ENCODE measurements around the gene POLA2.

The POLA2 gene

GRCh38 chr11:65278356-65278755 lies 16.6 kb downstream of the POLA2 start:
- CTCF ChIA-PET: no interaction called here
- no peak for DNase-seq (ENCODE audit: extremely low spot score)
- no peak for TF ChIP-seq HDGF (IDR thresholded peaks at IDR 0.05; ENCODE audit: borderline replicate concordance)
- no peak for TF ChIP-seq FOXA1 (IDR thresholded peaks at IDR 0.05)
- no peak for TF ChIP-seq CTBP1 (IDR thresholded peaks at IDR 0.05; ENCODE audit: borderline replicate concordance)
- TF ChIP-seq TARDBP (IDR thresholded peaks at IDR 0.05): no peak
- no peak for TF ChIP-seq PKNOX1 (IDR thresholded peaks at IDR 0.05)
- no peak for TF ChIP-seq NFRKB (IDR thresholded peaks at IDR 0.05)
- no peak for TF ChIP-seq ELF4 (IDR thresholded peaks at IDR 0.05)
- no peak for TF ChIP-seq SUZ12 (IDR thresholded peaks at IDR 0.05)
- no peak for TF ChIP-seq LEF1 (IDR thresholded peaks at IDR 0.05; ENCODE audit: borderline replicate concordance)
- no peak for TF ChIP-seq FOXM1 (IDR thresholded peaks at IDR 0.05; ENCODE audit: borderline replicate concordance)
- no peak for TF ChIP-seq SP1 (IDR thresholded peaks at IDR 0.05)
- TF ChIP-seq ZNF384 (IDR thresholded peaks at IDR 0.05): no peak
- no peak for TF ChIP-seq BHLHE40 (IDR thresholded peaks at IDR 0.05; ENCODE audit: borderline replicate concordance)
- no peak for TF ChIP-seq L3MBTL2 (conservative IDR thresholded peaks at IDR 0.05)
- no peak for TF ChIP-seq ARNT (IDR thresholded peaks at IDR 0.05)
- TF ChIP-seq FOXK2 (IDR thresholded peaks at IDR 0.05): no peak
- POLR2A ChIA-PET: interaction anchor here (1.7 to 5.0 kb wide), 3 partner anchors 12 to 37 kb away, joined by 4 to 21 read pairs (median 5); partner anchors contain the start of genes CDC42EP2 and POLA2

- ChIA-PET CTCF (no interaction called here), POLR2A (interaction anchor here (1.7 to 5.0 kb wide), 3 partner anchors 13 to 36 kb away, joined by 4 to 21 read pairs (median 5); partner anchors contain the start of genes CDC42EP2 and POLA2)
- no peak for TF ChIP-seq FOXA1 (IDR thresholded peaks at IDR 0.05)
- TF ChIP-seq LEF1 (IDR thresholded peaks at IDR 0.05; ENCODE audit: borderline replicate concordance): no peak
- no peak for TF ChIP-seq CTBP1 (IDR thresholded peaks at IDR 0.05; ENCODE audit: borderline replicate concordance)
- no peak for TF ChIP-seq SUZ12 (IDR thresholded peaks at IDR 0.05)
- TF ChIP-seq NFRKB (IDR thresholded peaks at IDR 0.05): no peak
- TF ChIP-seq L3MBTL2 (conservative IDR thresholded peaks at IDR 0.05): no peak
- TF ChIP-seq HDGF (IDR thresholded peaks at IDR 0.05; ENCODE audit: borderline replicate concordance): no peak
- no peak for TF ChIP-seq ARNT (IDR thresholded peaks at IDR 0.05)
- no peak for TF ChIP-seq PKNOX1 (IDR thresholded peaks at IDR 0.05)
- no peak for TF ChIP-seq SP1 (IDR thresholded peaks at IDR 0.05)
- no peak for TF ChIP-seq BHLHE40 (IDR thresholded peaks at IDR 0.05; ENCODE audit: borderline replicate concordance)
- TF ChIP-seq TARDBP (IDR thresholded peaks at IDR 0.05): no peak
- TF ChIP-seq FOXK2 (IDR thresholded peaks at IDR 0.05): no peak
- TF ChIP-seq ELF4 (IDR thresholded peaks at IDR 0.05): no peak
- TF ChIP-seq FOXM1 (IDR thresholded peaks at IDR 0.05; ENCODE audit: borderline replicate concordance): no peak
- no peak for DNase-seq (ENCODE audit: extremely low spot score)
Observed at GRCh38 chr11:65279279-65279678, 17.5 kb downstream of the POLA2 start.

GRCh38 chr11:65279741-65280440 lies 18.1 kb downstream of the POLA2 start:
- no peak for DNase-seq (ENCODE audit: extremely low spot score)
- POLR2A ChIA-PET: interaction anchor here (2.4 to 5.0 kb wide), 2 partner anchors 14 to 18 kb away, joined by 5 to 21 read pairs; partner anchors contain the start of gene POLA2
- no peak for TF ChIP-seq NFRKB (IDR thresholded peaks at IDR 0.05)
- no peak for TF ChIP-seq ZNF384 (IDR thresholded peaks at IDR 0.05)
- no peak for TF ChIP-seq SP1 (IDR thresholded peaks at IDR 0.05)
- no peak for TF ChIP-seq FOXK2 (IDR thresholded peaks at IDR 0.05)
- no peak for TF ChIP-seq PKNOX1 (IDR thresholded peaks at IDR 0.05)
- TF ChIP-seq ARNT (IDR thresholded peaks at IDR 0.05): no peak
- no peak for TF ChIP-seq ELF4 (IDR thresholded peaks at IDR 0.05)
- no peak for TF ChIP-seq SUZ12 (IDR thresholded peaks at IDR 0.05)
- no peak for TF ChIP-seq HDGF (IDR thresholded peaks at IDR 0.05; ENCODE audit: borderline replicate concordance)
- no peak for TF ChIP-seq BHLHE40 (IDR thresholded peaks at IDR 0.05; ENCODE audit: borderline replicate concordance)
- no peak for TF ChIP-seq FOXM1 (IDR thresholded peaks at IDR 0.05; ENCODE audit: borderline replicate concordance)
- no peak for TF ChIP-seq FOXA1 (IDR thresholded peaks at IDR 0.05)
- TF ChIP-seq CTBP1 (IDR thresholded peaks at IDR 0.05; ENCODE audit: borderline replicate concordance): no peak
- TF ChIP-seq LEF1 (IDR thresholded peaks at IDR 0.05; ENCODE audit: borderline replicate concordance): no peak
- TF ChIP-seq L3MBTL2 (conservative IDR thresholded peaks at IDR 0.05): no peak
- TF ChIP-seq TARDBP (IDR thresholded peaks at IDR 0.05): no peak
- CTCF ChIA-PET: no interaction called here

GRCh38 chr11:65280646-65281045 lies 18.9 kb downstream of the POLA2 start:
- no peak for DNase-seq (ENCODE audit: extremely low spot score)
- POLR2A ChIA-PET: interaction anchor here (5.0 kb wide), 1 partner anchor 18 kb away, joined by 21 read pairs; the partner anchor contains the start of gene POLA2
- CTCF ChIA-PET: no interaction called here
- TF ChIP-seq FOXM1 (IDR thresholded peaks at IDR 0.05; ENCODE audit: borderline replicate concordance): no peak

GRCh38 chr11:65286686-65287085 lies 24.9 kb downstream of the POLA2 start:
- ChIA-PET CTCF (no interaction called here), POLR2A (interaction anchor here (0.7 to 1.9 kb wide), 2 partner anchors 9 to 25 kb away, joined by 3 to 5 read pairs; partner anchors contain the start of gene POLA2)
- no peak for DNase-seq (ENCODE audit: extremely low spot score)
- TF ChIP-seq ARNT (IDR thresholded peaks at IDR 0.05) (no peak), BHLHE40 (IDR thresholded peaks at IDR 0.05; ENCODE audit: borderline replicate concordance) (no peak), FOXK2 (IDR thresholded peaks at IDR 0.05) (no peak), SUZ12 (IDR thresholded peaks at IDR 0.05) (no peak), CTBP1 (IDR thresholded peaks at IDR 0.05; ENCODE audit: borderline replicate concordance) (no peak), HDGF (IDR thresholded peaks at IDR 0.05; ENCODE audit: borderline replicate concordance) (no peak), ELF4 (IDR thresholded peaks at IDR 0.05) (no peak), NFRKB (IDR thresholded peaks at IDR 0.05) (no peak), LEF1 (IDR thresholded peaks at IDR 0.05; ENCODE audit: borderline replicate concordance) (no peak), FOXM1 (IDR thresholded peaks at IDR 0.05; ENCODE audit: borderline replicate concordance) (no peak), FOXA1 (IDR thresholded peaks at IDR 0.05) (no peak), ZNF384 (IDR thresholded peaks at IDR 0.05) (no peak), PKNOX1 (IDR thresholded peaks at IDR 0.05) (no peak), L3MBTL2 (conservative IDR thresholded peaks at IDR 0.05) (no peak), SP1 (IDR thresholded peaks at IDR 0.05) (no peak), TARDBP (IDR thresholded peaks at IDR 0.05) (no peak)
